Measurements from ENCODE around the gene LRRC75B. TPM values are rescaled to one million over a fixed set of nuclear protein-coding genes. Genes with fewer than 3 reads are reported as not detected.
"Not testable (repeated sequence)": the region's sequence is repeated elsewhere in the genome, so short reads cannot be mapped to it uniquely, and the experiment has no call there.

LRRC75B gene
- 1 to 10 TPM; 4.2 to 4.9 TPM for total RNA-seq
- long read RNA-seq, partial matches to known transcripts: 0 of 1 reads
- long read RNA-seq, other reads (novel, unspliced or antisense): 1 of 1 reads

GRCh38 chr22:24592851-24593558 lies at the start of gene LRRC75B:
LRRC75B (minus strand) TSS chr22:24593073; CDS start chr22:24593039, 34 bp downstream.
- DNase-seq (peak; percentile 94), ATAC-seq (peak; percentile 95)
- intact Hi-C loops (cut with DNase I): no loop called here

- ATAC-seq; intact Hi-C loops (cut with DNase I); DNase-seq: not testable (repeated sequence)
Measured at GRCh38 chr22:24642307-24642706, 49.4 kb upstream of the LRRC75B start.

- ATAC-seq; DNase-seq; intact Hi-C loops (cut with DNase I): not testable (repeated sequence)
Measured at GRCh38 chr22:24636513-24636912, 43.6 kb upstream of the LRRC75B start.

GRCh38 chr22:24634776-24635389 lies 42.0 kb upstream of the LRRC75B start:
- ATAC-seq; DNase-seq; intact Hi-C loops (cut with DNase I): not testable (repeated sequence)

GRCh38 chr22:24633231-24634023 lies 40.6 kb upstream of the LRRC75B start:
- intact Hi-C loops (cut with DNase I); DNase-seq: not testable (repeated sequence)
- peak in 1 of 2 donors; percentile 33 for ATAC-seq

GRCh38 chr22:24632642-24633041 lies 39.8 kb upstream of the LRRC75B start:
- intact Hi-C loops (cut with DNase I); ATAC-seq; DNase-seq: not testable (repeated sequence)

- DNase-seq: peak; percentile 55
- ATAC-seq; intact Hi-C loops (cut with DNase I): not testable (repeated sequence)
Measured at GRCh38 chr22:24631430-24632122, 38.7 kb upstream of the LRRC75B start.

- intact Hi-C loops (cut with DNase I); DNase-seq; ATAC-seq: not testable (repeated sequence)
Measured at GRCh38 chr22:24630812-24631427, 38.0 kb upstream of the LRRC75B start.

- peak; percentile 31 for DNase-seq
- intact Hi-C loops (cut with DNase I); ATAC-seq: not testable (repeated sequence)
Measured at GRCh38 chr22:24629069-24629468, 36.2 kb upstream of the LRRC75B start.

- intact Hi-C loops (cut with DNase I); ATAC-seq; DNase-seq: not testable (repeated sequence)
Measured at GRCh38 chr22:24627911-24628310, 35.0 kb upstream of the LRRC75B start.

- DNase-seq; intact Hi-C loops (cut with DNase I); ATAC-seq: not testable (repeated sequence)
Measured at GRCh38 chr22:24622596-24622995, 29.7 kb upstream of the LRRC75B start.

GRCh38 chr22:24621244-24621643 lies 28.4 kb upstream of the LRRC75B start:
- ATAC-seq; DNase-seq; intact Hi-C loops (cut with DNase I): not testable (repeated sequence)

GRCh38 chr22:24614794-24615193 lies 21.9 kb upstream of the LRRC75B start:
- DNase-seq; intact Hi-C loops (cut with DNase I); ATAC-seq: not testable (repeated sequence)

- ATAC-seq; intact Hi-C loops (cut with DNase I); DNase-seq: not testable (repeated sequence)
Measured at GRCh38 chr22:24609888-24610287, 17.0 kb upstream of the LRRC75B start.

GRCh38 chr22:24608327-24608726 lies 15.5 kb upstream of the LRRC75B start:
- peak in 1 of 2 donors; percentile 30 for ATAC-seq
- DNase-seq; intact Hi-C loops (cut with DNase I): not testable (repeated sequence)

- peak; percentile 32 to 51 for ATAC-seq
- intact Hi-C loops (cut with DNase I): not testable (repeated sequence)
- DNase-seq: peak; percentile 45
Measured at GRCh38 chr22:24607429-24607983, 14.6 kb upstream of the LRRC75B start.

GRCh38 chr22:24606340-24606739 lies 13.5 kb upstream of the LRRC75B start:
- DNase-seq; intact Hi-C loops (cut with DNase I); ATAC-seq: not testable (repeated sequence)

All from left cardiac atrium (tissue), 4 donors.